KG1 (cell line): ENCODE results near the gene XK.
"Not testable (repeated sequence)": the region's sequence is repeated elsewhere in the genome, so short reads cannot be mapped to it uniquely, and the experiment has no call there.

Source experiments
- DNase-seq: peaks from one replicate; lab custom pipeline; 2025; lab: John Stamatoyannopoulos, UW

XK gene

DNA sequence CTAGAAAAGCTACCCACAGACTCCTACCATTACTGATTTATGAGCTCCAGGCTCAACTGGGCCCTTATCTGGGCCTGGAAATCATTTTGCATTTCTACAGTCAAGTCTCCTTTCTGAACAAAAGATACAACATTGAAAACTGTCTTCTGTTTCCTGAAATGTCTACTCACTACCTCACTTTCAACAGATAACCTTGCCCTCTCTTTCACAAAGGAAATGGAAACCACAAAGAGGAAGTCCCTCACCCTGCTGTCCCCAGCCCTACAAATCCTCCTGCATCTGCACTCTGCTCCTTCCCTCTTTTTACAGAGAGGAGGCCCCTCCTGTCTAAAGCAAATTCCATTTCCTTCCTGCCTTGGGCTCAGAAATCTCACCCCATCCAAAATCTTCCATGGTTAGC is 69.4 kb downstream of the XK start:
- DNase-seq, result peak; percentile 38

DNA sequence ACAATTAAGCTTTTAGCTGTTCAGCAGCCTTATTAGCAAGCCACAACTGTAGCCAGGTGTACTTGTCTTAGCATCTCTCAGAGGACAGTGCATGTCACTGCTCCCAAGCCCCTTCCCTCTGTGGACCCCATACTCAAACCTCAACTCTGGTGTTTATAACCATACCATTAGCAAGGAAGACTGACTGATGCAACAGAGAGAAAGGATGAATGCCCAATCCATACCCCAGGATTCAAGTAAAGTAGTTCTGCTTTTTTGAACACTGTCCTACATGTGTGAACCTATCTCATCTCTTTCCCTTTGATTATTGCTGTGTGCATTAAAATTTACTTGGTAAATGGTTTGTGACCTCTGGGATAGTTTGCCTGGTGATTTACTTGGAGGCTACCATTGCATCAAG is 71.5 kb downstream of the XK start:
- DNase-seq, result no peak

DNA sequence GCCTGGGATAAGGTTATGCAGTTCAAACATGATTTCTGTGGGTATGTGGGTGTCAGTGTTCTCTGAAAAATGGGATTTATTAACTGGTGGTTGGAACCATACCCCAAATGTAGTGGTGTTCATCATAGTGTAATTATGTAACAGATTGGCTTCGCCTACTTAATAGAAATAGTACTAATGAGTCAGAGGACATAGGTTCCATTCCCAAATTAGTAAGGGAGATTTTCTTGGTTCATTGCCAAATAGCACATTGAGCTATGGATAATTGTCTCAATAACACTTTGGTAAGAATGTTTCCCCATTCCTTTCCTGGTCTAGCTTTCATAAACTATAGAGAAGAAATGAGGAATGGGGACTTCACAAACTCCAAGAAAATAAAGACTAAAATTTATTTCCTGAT is 73.8 kb downstream of the XK start:
- no peak for DNase-seq

DNA sequence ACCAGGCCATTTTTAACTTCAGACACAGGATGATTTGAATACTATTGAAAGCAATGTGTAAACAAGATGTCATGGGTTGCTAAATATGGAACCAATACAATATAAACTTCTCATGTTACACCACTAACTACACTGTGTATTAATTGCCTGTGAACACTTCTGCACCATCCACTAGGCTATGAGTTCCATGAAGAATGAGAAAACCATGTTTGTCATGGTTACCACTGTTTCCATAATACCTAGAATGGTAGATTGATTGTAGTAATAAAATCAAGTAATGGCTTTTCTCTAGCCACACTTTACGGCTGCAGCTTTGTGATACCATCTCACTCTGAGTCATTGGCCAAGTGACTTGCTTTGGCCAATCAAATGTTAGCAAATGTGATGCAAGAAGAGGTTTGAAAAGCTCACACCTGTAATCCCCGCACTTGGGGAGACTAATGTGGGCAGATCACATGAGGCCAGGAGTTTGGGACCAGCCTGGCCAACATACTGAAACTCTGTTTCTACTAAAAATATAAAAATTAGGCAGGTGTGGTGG is 74.4 kb downstream of the XK start:
- no peak for DNase-seq

DNA sequence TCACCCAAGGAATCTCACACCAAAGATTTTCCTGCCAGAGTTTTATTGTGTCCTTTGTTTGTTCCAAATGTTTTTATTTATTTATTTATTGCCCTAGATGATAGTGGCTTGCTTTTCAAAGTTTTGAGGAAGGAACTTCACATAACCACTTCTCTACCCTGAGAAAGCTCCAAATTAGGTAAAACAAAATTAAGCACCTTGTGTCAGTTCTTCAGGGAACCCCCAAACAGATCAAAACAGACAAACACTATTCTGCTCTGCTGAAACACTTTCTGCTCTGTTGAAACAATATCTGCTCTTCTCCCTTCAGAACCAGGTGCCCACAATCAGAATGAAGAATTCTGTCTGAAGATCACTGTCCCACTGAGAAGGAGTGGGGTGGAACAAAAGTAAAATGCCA is 77.8 kb downstream of the XK start:
- DNase-seq, result no peak

DNA sequence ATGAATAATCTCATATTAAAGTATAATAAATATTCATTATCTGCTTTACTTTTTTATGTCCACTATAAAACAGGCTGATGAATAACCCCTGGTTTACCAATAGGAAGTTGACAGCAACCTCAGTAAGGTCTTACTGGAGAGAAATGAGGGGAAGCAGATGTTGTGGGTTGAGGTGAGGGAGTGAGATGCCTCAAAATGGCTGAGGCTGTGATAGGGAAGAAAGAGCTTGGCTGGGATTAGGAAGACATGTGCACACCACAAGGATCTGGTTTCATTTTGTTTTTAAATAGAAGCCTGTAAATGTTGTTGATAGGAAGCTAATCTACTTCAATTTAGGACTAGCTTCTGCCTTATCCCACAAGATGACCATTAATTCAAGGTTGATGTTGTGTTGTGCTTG is 79.9 kb downstream of the XK start:
- DNase-seq, result no peak

DNA sequence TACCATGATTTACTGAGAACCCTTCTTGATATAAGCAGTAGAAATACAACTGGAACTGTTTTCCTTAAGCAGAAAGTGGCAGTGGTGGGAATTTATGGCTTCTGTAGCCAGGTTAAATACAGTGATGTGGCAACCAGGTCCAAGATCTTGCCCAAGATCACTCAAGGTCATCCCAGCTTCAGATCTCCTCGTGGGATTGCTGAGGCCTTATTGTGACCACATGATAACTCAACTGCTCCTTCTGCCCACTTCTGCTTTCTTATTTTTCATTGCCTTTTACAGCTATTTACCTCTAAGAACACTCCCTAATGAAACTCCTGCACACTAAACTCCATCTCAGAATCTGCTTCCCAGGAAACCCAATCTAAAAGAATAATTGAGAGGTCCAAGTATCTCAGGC is 81.8 kb downstream of the XK start:
- DNase-seq, result no peak

DNA sequence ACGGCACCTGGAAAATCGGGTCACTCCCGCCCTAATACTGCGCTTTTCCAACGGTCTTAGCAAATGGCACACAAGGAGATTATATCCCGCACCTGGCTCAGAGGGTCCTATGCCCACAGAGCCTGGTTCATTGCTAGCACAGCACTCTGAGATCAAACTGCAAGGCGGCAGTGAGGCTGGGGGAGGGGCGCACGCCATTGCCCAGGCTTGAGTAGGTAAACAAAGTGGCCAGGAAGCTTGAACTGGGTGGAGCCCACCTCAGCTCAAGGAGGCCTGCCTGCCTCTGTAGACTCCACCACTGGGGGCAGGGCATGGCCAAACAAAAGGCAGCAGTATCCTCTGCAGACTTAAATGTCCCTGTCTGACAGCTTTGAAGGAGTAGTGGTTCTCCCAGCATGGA is 83.3 kb downstream of the XK start:
- not testable (repeated sequence) for DNase-seq

DNA sequence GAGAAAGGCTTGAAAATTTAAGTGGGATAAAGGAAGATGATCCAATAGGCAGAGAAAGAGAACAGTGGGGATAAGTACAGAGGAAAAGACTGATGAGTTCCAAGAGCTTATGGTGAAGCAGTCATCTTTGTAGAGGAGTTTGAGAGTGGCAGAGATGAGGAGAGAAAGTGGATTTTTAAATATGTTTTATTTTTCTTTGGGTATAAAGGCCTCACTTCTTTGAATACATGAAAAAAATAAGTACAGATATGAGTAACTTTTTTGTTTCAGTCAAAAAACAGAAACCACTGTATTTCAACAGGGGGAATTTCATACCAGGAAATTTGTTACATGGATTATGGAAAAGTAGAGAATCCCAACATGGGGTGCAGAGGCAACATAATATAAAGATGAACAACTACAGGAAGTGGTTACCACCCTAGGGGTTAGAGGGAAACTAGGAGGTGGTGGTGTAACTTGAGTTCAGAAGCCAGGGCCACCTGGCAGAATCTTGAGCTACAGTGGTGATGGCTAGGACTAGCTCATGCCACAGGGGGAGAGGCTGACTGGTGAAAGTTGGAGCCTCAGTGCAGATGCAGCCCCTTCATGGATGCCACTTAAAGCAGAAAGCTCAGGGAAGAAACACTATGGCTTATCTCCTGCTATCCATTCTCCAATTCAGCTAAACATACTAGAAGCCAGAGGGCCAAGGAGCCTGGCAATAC is 90.8 kb downstream of the XK start:
- no peak for DNase-seq

DNA sequence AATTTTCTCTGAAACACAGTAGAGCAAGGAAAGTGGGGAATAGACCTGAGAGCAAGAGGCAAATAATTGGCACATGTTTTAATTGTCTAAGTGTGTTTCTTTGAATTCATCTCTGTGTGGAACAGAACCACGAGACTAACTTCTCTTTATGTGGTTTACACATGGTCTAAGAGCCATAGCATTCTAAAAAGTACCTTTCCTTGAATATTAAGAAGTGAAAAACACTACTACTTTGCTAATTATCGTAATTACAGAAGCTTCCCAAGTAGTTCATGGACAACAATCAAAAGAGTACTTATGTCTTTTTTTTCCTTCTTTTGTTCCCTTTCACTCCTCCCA is 91.4 kb downstream of the XK start:
- DNase-seq, result no peak

DNA sequence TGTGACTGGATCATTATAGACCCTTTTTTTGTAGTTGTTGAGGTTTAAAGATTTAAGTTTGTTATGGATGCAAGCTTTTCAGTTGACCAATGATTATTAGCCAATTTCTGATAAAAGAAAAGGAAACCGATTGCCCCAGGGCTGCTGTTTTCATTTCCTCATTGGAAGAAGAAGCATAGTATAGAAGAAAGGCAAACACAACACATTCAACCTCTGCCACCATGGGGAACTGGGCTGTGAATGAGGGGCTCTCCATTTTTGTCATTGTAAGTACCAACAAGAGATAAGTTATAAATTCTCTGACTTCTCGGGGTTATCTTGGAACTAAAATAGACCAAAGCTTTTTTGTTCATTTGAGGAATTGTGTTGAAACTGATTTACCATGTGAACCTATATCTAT is 94.3 kb downstream of the XK start, which contains the start of gene CYBB:
Gene CYBB (plus strand): TSS at position 203 of the 400 bp plus-strand sequence. CDS start 19 bp downstream, at position 222.
- no peak for DNase-seq

DNA sequence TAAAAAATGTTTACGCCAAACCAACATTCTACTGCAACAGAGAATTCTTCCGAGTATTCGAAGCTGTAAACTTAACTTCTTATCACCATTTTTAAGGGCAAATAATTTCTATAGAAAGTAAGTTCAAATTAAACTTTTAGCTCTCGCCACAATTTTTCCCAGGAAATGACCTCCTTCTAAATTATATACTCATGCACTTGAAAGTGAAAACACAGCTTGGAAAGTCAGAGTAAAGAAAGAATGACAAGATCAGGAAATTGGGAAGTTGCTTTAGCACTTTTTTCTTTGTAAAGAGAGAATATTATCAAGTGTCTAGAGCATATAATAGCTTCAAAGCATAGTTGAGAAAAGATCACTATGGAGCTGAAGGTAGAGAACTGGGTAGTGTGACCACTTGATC is 95.5 kb downstream of the XK start:
- DNase-seq, result no peak
